CD1c-positive myeloid dendritic cell (primary cell): Measurements from ENCODE around the gene PEX16.

ENCODE experiments used
- DNase-seq: peaks from one replicate; pipeline ENCODE4 v3.0.0-alpha.2; 2016; ENCODE audit errors: extremely low spot score

PEX16 gene

GRCh38 chr11:45899086-45899447, 18.6 kb downstream of the PEX16 start:
- DNase-seq: no peak

GRCh38 chr11:45897556-45897955, 20.1 kb downstream of the PEX16 start:
- DNase-seq: no peak

- no peak for DNase-seq
Observed at GRCh38 chr11:45896422-45896984, 21.2 kb downstream of the PEX16 start.

- DNase-seq: no peak
Observed at GRCh38 chr11:45895553-45896259, 22.0 kb downstream of the PEX16 start.

GRCh38 chr11:45894555-45895247, 23.0 kb downstream of the PEX16 start:
- DNase-seq: no peak

- no peak for DNase-seq
Observed at GRCh38 chr11:45892856-45893255, 24.8 kb downstream of the PEX16 start.

GRCh38 chr11:45890886-45891550, 26.7 kb downstream of the PEX16 start:
- no peak for DNase-seq

GRCh38 chr11:45889966-45890365, 27.7 kb downstream of the PEX16 start:
- no peak for DNase-seq

GRCh38 chr11:45889555-45889954, 28.1 kb downstream of the PEX16 start:
- no peak for DNase-seq

- DNase-seq: no peak
Observed at GRCh38 chr11:45887587-45887986, 30.1 kb downstream of the PEX16 start.

- no peak for DNase-seq
Observed at GRCh38 chr11:45886816-45887520, 30.7 kb downstream of the PEX16 start.

- DNase-seq: no peak
Observed at GRCh38 chr11:45885921-45886721, 31.6 kb downstream of the PEX16 start.

- peak; percentile 56 for DNase-seq
Observed at GRCh38 chr11:45885274-45885920, 32.3 kb downstream of the PEX16 start, which contains the start of gene MAPK8IP1. Gene MAPK8IP1, plus strand, starts transcription at chr11:45885651. Its CDS starts 170 bp downstream, at chr11:45885821.

- no peak for DNase-seq
Observed at GRCh38 chr11:45884596-45885185, 33.0 kb downstream of the PEX16 start.

GRCh38 chr11:45881708-45882368, 35.8 kb downstream of the PEX16 start:
- DNase-seq: no peak

- DNase-seq: no peak
Observed at GRCh38 chr11:45880772-45881570, 36.7 kb downstream of the PEX16 start.

- no peak for DNase-seq
Observed at GRCh38 chr11:45879803-45880686, 37.6 kb downstream of the PEX16 start.

GRCh38 chr11:45877845-45878244, 39.8 kb downstream of the PEX16 start:
- DNase-seq: no peak
